Liver (tissue), 9 donors: ENCODE measurements around the gene APPL2. TPM values are rescaled to one million over a fixed set of nuclear protein-coding genes. Genes with fewer than 3 reads are reported as not detected.
"Not testable (repeated sequence)": the region's sequence is repeated elsewhere in the genome, so short reads cannot be mapped to it uniquely, and the experiment has no call there.

ENCODE experiments used
- DNase-seq: peaks from one replicate; pipeline ENCODE4 v3.0.0-alpha.2; 2017; ENCODE audit warnings: low spot score
- H3K27ac ChIP-seq, 2 donors: one replicate each; pipeline ENCODE4 v1.7.0; 2013; ENCODE audit warnings: inconsistent platforms in 2 of 2, low read length in 2 of 2, control low read depth in 1 of 2, low read depth in 1 of 2, mild to moderate bottlenecking in 1 of 2
- H3K27me3 ChIP-seq, 4 donors: one replicate each; pipeline versions ENCODE4 v1.6.1 to v1.7.0; 2013; ENCODE audit warnings: low read length in 3 of 4, inconsistent platforms in 1 of 4, mild to moderate bottlenecking in 1 of 4, moderate library complexity in 1 of 4; ENCODE audit not compliant: control insufficient read depth in 4 of 4, insufficient read depth in 4 of 4
- H3K36me3 ChIP-seq, 4 donors: one replicate each; pipeline versions ENCODE4 v1.6.1 to v1.7.0; 2013; ENCODE audit warnings: low read length in 3 of 4, mild to moderate bottlenecking in 3 of 4, low read depth in 1 of 4, moderate library complexity in 1 of 4; ENCODE audit not compliant: control insufficient read depth in 4 of 4, insufficient read depth in 3 of 4
- H3K4me1 ChIP-seq, 4 donors: one replicate each; pipeline versions ENCODE4 v1.6.1 to v1.7.0; 2013; ENCODE audit warnings: low read length in 3 of 4, mild to moderate bottlenecking in 3 of 4, moderate library complexity in 1 of 4; ENCODE audit not compliant: control insufficient read depth in 4 of 4, insufficient read depth in 4 of 4
- H3K4me3 ChIP-seq, 3 donors: one replicate each; pipeline versions ENCODE4 v1.6.1 to v1.7.0; 2013; ENCODE audit warnings: low read length in 3 of 3, control low read depth in 1 of 3, low read depth in 1 of 3, mild to moderate bottlenecking in 1 of 3
- H3K9ac ChIP-seq, 2 donors: one replicate each; pipeline ENCODE4 v1.7.0; 2013; ENCODE audit warnings: low read length in 2 of 2, mild to moderate bottlenecking in 2 of 2, moderate library complexity in 2 of 2, control low read depth in 1 of 2, low read depth in 1 of 2
- H3K9me3 ChIP-seq, 4 donors: one replicate each; pipeline versions ENCODE4 v1.6.1 to v1.7.0; 2013; ENCODE audit warnings: low read length in 3 of 4; ENCODE audit not compliant: control insufficient read depth in 4 of 4
- CTCF ChIP-seq: fragments of 150-350 bp; IDR thresholded peaks from 2 replicates; pipeline ENCODE4 v1.5.1; 2017; ENCODE audit warnings: improper control_type of control experiment, low read depth, low read length; ENCODE audit not compliant: missing input control
- FOXA2 ChIP-seq: IDR thresholded peaks from 2 replicates; pipeline ENCODE4 v1.6.1; 2016; ENCODE audit warnings: antibody characterized with exemption
- GABPA ChIP-seq, 2 donors: IDR thresholded peaks in 1 of 2; conservative IDR thresholded peaks in 1 of 2; 2 replicates each; pipeline ENCODE4 v1.6.1; 2016; ENCODE audit warnings: antibody characterized with exemption in 2 of 2, mild to moderate bottlenecking in 1 of 2, moderate library complexity in 1 of 2
- HNF4G ChIP-seq: IDR thresholded peaks from 2 replicates; pipeline ENCODE4 v1.6.1; 2016; ENCODE audit warnings: antibody characterized with exemption
- JUND ChIP-seq, 2 donors: IDR thresholded peaks; 2 replicates each; pipeline ENCODE4 v1.6.1; 2016; ENCODE audit warnings: antibody characterized with exemption in 2 of 2
- MAX ChIP-seq: IDR thresholded peaks from 2 replicates; pipeline ENCODE4 v1.6.1; 2016; ENCODE audit warnings: antibody characterized with exemption
- NR2F2 ChIP-seq: IDR thresholded peaks from 2 replicates; pipeline ENCODE4 v1.6.1; 2016; ENCODE audit warnings: antibody characterized with exemption
- RAD21 ChIP-seq, 2 donors: IDR thresholded peaks; 2 replicates each; pipeline ENCODE4 v1.6.1; 2016; ENCODE audit warnings: antibody characterized with exemption in 2 of 2, mild to moderate bottlenecking in 2 of 2
- RXRA ChIP-seq, 2 donors: IDR thresholded peaks; 2 replicates each; pipeline ENCODE4 v1.6.1; 2017 to 2018; ENCODE audit warnings: antibody characterized with exemption in 2 of 2, mild to moderate bottlenecking in 1 of 2
- SP1 ChIP-seq: IDR thresholded peaks from 2 replicates; pipeline ENCODE4 v1.6.1; 2018; ENCODE audit warnings: antibody characterized with exemption, mild to moderate bottlenecking
- TAF1 ChIP-seq: conservative IDR thresholded peaks from 2 replicates; pipeline ENCODE4 v1.6.1; 2016; ENCODE audit warnings: antibody characterized with exemption, mild to moderate bottlenecking
- YY1 ChIP-seq: IDR thresholded peaks from 2 replicates; pipeline ENCODE4 v1.6.1; 2016; ENCODE audit warnings: antibody characterized with exemption, mild to moderate bottlenecking
- ZBTB33 ChIP-seq: IDR thresholded peaks from 2 replicates; pipeline ENCODE4 v1.6.1; 2016; ENCODE audit warnings: antibody characterized with exemption
- WGBS: extraction: QIAGEN DNeasy Blood & Tissue Kit; methylation state at CpG from one replicate; pipeline ENCODE4 v1.1.7; 2013; 5-methylcytosine and 5-hydroxymethylcytosine counted together
- polyA plus RNA-seq, 2 donors: library from polyadenylated mRNA; stranded (reverse) in 1 of 2; unstranded in 1 of 2; fragments of 200-250 nt in 1 of 2; fragments of >200 nt in 1 of 2; fragmentation: Nextera tagmentation in 1 of 2; extraction: Ambion mirVana in 1 of 2; gene quantifications; one replicate each; pipeline versions ENCODE4 v1.2.1 to v1.2.3, GENCODE V29; 2013 to 2015
- total RNA-seq, 2 donors: library from RNA; depleted of rRNA; stranded (reverse); fragments of >200 nt; gene quantifications; one replicate each; pipeline ENCODE4 v1.2.3, GENCODE V29; 2014
- TF ChIP-seq, protein P1 (sequence below): IDR thresholded peaks from 2 replicates; pipeline ENCODE4 v1.6.1; 2016; ENCODE audit warnings: antibody characterized with exemption
- TF ChIP-seq, protein P2 (sequence below): IDR thresholded peaks from 2 replicates; pipeline ENCODE4 v1.6.1; 2016; ENCODE audit warnings: antibody characterized with exemption, mild to moderate bottlenecking
- donor health status: healthy.
- donor health status: healthy.
- donor health status: healthy.
- donor health status: healthy.
- donor health status: healthy.

The APPL2 gene
- total and polyA plus RNA-seq, 4 donors: 7.1 to 21.2 (median 12.7) TPM

- TF ChIP-seq, protein P1, sequence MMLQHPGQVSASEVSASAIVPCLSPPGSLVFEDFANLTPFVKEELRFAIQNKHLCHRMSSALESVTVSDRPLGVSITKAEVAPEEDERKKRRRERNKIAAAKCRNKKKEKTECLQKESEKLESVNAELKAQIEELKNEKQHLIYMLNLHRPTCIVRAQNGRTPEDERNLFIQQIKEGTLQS: no peak
- TF ChIP-seq JUND (IDR thresholded peaks at IDR 0.05) (no peak), HNF4G (no peak), NR2F2 (no peak)
- TF ChIP-seq, protein P2, sequence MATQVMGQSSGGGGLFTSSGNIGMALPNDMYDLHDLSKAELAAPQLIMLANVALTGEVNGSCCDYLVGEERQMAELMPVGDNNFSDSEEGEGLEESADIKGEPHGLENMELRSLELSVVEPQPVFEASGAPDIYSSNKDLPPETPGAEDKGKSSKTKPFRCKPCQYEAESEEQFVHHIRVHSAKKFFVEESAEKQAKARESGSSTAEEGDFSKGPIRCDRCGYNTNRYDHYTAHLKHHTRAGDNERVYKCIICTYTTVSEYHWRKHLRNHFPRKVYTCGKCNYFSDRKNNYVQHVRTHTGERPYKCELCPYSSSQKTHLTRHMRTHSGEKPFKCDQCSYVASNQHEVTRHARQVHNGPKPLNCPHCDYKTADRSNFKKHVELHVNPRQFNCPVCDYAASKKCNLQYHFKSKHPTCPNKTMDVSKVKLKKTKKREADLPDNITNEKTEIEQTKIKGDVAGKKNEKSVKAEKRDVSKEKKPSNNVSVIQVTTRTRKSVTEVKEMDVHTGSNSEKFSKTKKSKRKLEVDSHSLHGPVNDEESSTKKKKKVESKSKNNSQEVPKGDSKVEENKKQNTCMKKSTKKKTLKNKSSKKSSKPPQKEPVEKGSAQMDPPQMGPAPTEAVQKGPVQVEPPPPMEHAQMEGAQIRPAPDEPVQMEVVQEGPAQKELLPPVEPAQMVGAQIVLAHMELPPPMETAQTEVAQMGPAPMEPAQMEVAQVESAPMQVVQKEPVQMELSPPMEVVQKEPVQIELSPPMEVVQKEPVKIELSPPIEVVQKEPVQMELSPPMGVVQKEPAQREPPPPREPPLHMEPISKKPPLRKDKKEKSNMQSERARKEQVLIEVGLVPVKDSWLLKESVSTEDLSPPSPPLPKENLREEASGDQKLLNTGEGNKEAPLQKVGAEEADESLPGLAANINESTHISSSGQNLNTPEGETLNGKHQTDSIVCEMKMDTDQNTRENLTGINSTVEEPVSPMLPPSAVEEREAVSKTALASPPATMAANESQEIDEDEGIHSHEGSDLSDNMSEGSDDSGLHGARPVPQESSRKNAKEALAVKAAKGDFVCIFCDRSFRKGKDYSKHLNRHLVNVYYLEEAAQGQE: no peak
Measured at GRCh38 chr12:105256921-105257320, 20.9 kb upstream of the APPL2 start (continued).

- not testable (repeated sequence) for DNase-seq, H3K4me3 ChIP-seq, H3K27ac ChIP-seq, H3K9me3 ChIP-seq, H3K27me3 ChIP-seq, H3K36me3 ChIP-seq, H3K9ac ChIP-seq, H3K4me1 ChIP-seq
- 86% methylated on average over 5 of the region's 5 CpGs for WGBS
Measured at GRCh38 chr12:105256431-105256830, 20.5 kb upstream of the APPL2 start.

DNA sequence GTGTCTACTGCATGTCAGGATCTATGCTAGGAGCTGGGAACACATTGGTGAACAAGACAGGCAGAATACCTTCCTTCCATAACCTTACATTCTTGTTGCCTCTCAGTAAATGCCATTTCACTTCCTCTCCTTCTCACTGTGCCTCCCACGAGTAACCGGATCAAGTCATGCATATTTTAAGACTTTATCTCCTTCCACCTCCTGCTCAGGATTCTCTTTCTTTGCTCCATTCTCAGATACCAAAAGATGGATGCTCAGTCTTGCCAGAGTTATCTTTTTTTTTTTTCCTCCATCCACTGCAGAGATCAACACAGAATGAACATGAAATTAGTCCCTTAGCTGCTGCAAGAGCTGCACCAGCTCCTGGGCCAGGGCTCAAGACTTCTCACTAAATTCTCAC is 20.0 kb upstream of the APPL2 start:
- Histone ChIP-seq H3K9ac (no peak overlapping the region), H3K4me3 (no peak overlapping the region), H3K4me1 (no peaks in the 10 kb centered on the region), H3K27ac (no peak overlapping the region), H3K36me3 (no peaks in the 10 kb centered on the region), H3K9me3 (no peaks in the 10 kb centered on the region), H3K27me3 (no peaks in the 10 kb centered on the region)
- no peak for DNase-seq
- TF ChIP-seq GABPA (IDR thresholded peaks at IDR 0.05 in 1 of 2, conservative IDR thresholded peaks at IDR 0.05 in 1 of 2) (no peak), FOXA2 (no peak), CTCF (no peak), ZBTB33 (no peak), NR2F2 (no peak), MAX (no peak), JUND (IDR thresholded peaks at IDR 0.05) (no peak), RAD21 (IDR thresholded peaks at IDR 0.05) (no peak), YY1 (no peak), SP1 (no peak), RXRA (IDR thresholded peaks at IDR 0.05) (no peak), TAF1 (no peak), HNF4G (no peak)
- TF ChIP-seq, protein P1: no peak
- TF ChIP-seq, protein P2: no peak
- 62% methylated on average over 2 of the region's 2 CpGs for WGBS
